ENCODE measurements around the gene LRRC4C.

Gene LRRC4C

GRCh38 chr11:41056892-41057569, 402.4 kb downstream of the LRRC4C start:
- no peaks in the 10 kb centered on the region for H3K36me3 ChIP-seq (ENCODE audit: control insufficient read depth, insufficient read depth, low read length)
- no peak overlapping the region for H3K27ac ChIP-seq (ENCODE audit: low read depth, low read length)
- H3K27me3 ChIP-seq (ENCODE audit: control insufficient read depth, insufficient read depth, low read length), result no peaks in the 10 kb centered on the region
- no peak overlapping the region for H3K9ac ChIP-seq (ENCODE audit: low read length)
- H3K4me1 ChIP-seq (ENCODE audit: control insufficient read depth, insufficient read depth, low read length), result no peaks in the 10 kb centered on the region; the same call in 1 of the 2 replicates
- H3K9me3 ChIP-seq (ENCODE audit: control insufficient read depth, insufficient read depth, low read depth, low read length), result no peaks in the 10 kb centered on the region
- H3K4me3 ChIP-seq (ENCODE audit: low read depth, low read length), result no peak overlapping the region

DNA sequence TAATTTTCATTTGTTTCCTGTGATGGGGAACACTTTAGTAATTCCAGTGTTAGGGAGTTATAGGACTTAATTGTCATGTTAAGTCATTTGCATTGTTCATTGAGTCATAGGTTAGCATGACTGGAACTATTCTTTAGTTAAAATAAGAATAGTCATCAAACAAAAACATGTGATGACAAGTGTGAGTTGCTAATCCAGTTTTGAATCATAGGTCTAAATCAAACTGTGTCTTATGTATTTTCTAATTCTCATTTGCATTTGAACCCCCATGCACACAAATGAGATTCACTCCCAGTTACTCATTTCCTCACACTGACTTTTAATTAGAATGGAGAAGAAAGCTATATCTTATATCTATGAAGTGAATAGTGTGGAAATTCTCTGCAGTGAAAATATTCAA, 405.6 kb downstream of the LRRC4C start:
- H3K9ac ChIP-seq (ENCODE audit: low read length), result no peak overlapping the region
- 0 out of 2 replicates have a peak, but pooled peaks cover under 1% of the 10 kb centered on the region for H3K9me3 ChIP-seq (ENCODE audit: control insufficient read depth, insufficient read depth, low read depth, low read length)
- no peaks in the 10 kb centered on the region for H3K36me3 ChIP-seq (ENCODE audit: control insufficient read depth, insufficient read depth, low read length)
- no peaks in the 10 kb centered on the region for H3K27me3 ChIP-seq (ENCODE audit: control insufficient read depth, insufficient read depth, low read length)
- H3K4me1 ChIP-seq (ENCODE audit: control insufficient read depth, insufficient read depth, low read length), result no peaks in the 10 kb centered on the region; the same call in 1 of the 2 replicates
- no peak overlapping the region for H3K4me3 ChIP-seq (ENCODE audit: low read depth, low read length)
- H3K27ac ChIP-seq (ENCODE audit: low read depth, low read length), result no peak overlapping the region

DNA sequence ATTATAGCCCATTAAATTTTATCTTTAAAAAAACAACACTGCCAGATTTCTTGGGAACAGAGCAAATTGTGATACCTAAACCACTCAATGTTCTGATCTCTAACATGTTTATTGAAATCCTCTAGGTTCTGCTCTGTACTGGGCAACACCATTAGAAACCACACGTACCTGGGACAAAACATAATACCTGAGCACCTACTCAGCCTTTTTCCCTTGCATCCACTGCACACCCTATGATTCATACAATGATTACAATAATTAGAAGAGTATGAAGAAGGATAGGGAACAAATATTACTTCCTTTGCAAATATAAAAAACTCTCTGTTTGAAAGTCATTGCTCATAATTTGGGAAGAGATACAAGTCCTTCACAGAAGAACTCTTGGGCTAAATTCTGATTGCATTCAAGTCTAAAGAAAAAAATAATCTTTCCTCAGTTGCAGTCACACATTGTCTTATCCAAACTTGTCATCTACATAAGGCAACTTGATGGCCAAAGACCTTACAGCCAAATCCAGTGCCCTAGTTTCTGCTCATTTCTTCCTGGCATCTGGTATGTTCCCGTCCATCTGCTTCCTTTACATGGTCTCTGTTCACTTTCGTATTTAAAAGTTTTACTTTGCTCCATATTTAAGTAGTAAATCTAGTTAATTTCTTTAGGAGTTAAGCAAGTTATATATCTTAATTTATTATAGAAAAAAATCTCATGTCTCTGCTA, 407.4 kb downstream of the LRRC4C start:
- H3K4me3 ChIP-seq (ENCODE audit: low read depth, low read length), result no peak overlapping the region
- no peak overlapping the region for H3K9ac ChIP-seq (ENCODE audit: low read length)
- no peaks in the 10 kb centered on the region; the same call in 1 of the 2 replicates for H3K4me1 ChIP-seq (ENCODE audit: control insufficient read depth, insufficient read depth, low read length)

GRCh38 chr11:41050791-41051190, 408.7 kb downstream of the LRRC4C start:
- Histone ChIP-seq H3K9me3 (ENCODE audit: control insufficient read depth, insufficient read depth, low read depth, low read length) (peaks cover 3% of the 10 kb centered on the region; the same call in 1 of the 2 replicates), H3K27me3 (ENCODE audit: control insufficient read depth, insufficient read depth, low read length) (no peaks in the 10 kb centered on the region), H3K36me3 (ENCODE audit: control insufficient read depth, insufficient read depth, low read length) (no peaks in the 10 kb centered on the region), H3K9ac (ENCODE audit: low read length) (no peak overlapping the region), H3K4me1 (ENCODE audit: control insufficient read depth, insufficient read depth, low read length) (no peaks in the 10 kb centered on the region; the same call in 1 of the 2 replicates), H3K4me3 (ENCODE audit: low read depth, low read length) (no peak overlapping the region), H3K27ac (ENCODE audit: low read depth, low read length) (no peak overlapping the region)

More for the DNA sequence above, 407.4 kb downstream of the LRRC4C start:
- Histone ChIP-seq H3K9me3 (ENCODE audit: control insufficient read depth, insufficient read depth, low read depth, low read length) (peaks cover 3% of the 10 kb centered on the region; the same call in 1 of the 2 replicates), H3K27me3 (ENCODE audit: control insufficient read depth, insufficient read depth, low read length) (no peaks in the 10 kb centered on the region), H3K36me3 (ENCODE audit: control insufficient read depth, insufficient read depth, low read length) (no peaks in the 10 kb centered on the region), H3K27ac (ENCODE audit: low read depth, low read length) (no peak overlapping the region)

- H3K4me1 ChIP-seq (ENCODE audit: control insufficient read depth, insufficient read depth, low read length), result peaks cover 10% of the 10 kb centered on the region; the same call in 1 of the 2 replicates
- peaks cover 3% of the 10 kb centered on the region; the same call in 1 of the 2 replicates for H3K9me3 ChIP-seq (ENCODE audit: control insufficient read depth, insufficient read depth, low read depth, low read length)
- no peak overlapping the region for H3K4me3 ChIP-seq (ENCODE audit: low read depth, low read length)
- no peaks in the 10 kb centered on the region for H3K36me3 ChIP-seq (ENCODE audit: control insufficient read depth, insufficient read depth, low read length)
- no peaks in the 10 kb centered on the region for H3K27me3 ChIP-seq (ENCODE audit: control insufficient read depth, insufficient read depth, low read length)
- H3K9ac ChIP-seq (ENCODE audit: low read length), result no peak overlapping the region
- no peak overlapping the region for H3K27ac ChIP-seq (ENCODE audit: low read depth, low read length)
These were observed 412.2 kb downstream of the LRRC4C start for GRCh38 chr11:41047229-41047628.

DNA sequence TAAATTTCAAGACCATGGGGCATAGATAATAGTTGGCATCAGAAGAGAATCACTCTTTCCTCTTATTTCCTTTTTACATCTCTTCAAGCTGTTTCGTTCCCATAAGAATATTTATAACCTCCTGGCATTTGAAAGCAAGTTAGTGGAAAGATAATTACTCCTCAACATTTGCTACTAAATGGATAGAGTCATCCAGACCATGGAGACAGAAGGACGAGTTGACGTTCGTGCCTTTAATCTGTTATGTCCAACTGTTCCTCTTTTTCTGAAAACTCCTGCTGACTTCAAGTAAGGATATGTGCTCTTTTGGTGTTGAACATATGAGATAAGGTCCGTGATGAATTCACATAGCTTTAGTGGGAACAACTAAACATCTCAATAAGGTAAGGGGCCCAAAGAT, 414.2 kb downstream of the LRRC4C start:
- Histone ChIP-seq H3K9ac (ENCODE audit: low read length) (no peak overlapping the region), H3K9me3 (ENCODE audit: control insufficient read depth, insufficient read depth, low read depth, low read length) (peaks cover 3% of the 10 kb centered on the region; the same call in 1 of the 2 replicates), H3K4me3 (ENCODE audit: low read depth, low read length) (no peak overlapping the region), H3K27ac (ENCODE audit: low read depth, low read length) (no peak overlapping the region), H3K27me3 (ENCODE audit: control insufficient read depth, insufficient read depth, low read length) (no peaks in the 10 kb centered on the region), H3K4me1 (ENCODE audit: control insufficient read depth, insufficient read depth, low read length) (peaks cover 10% of the 10 kb centered on the region; the same call in 1 of the 2 replicates), H3K36me3 (ENCODE audit: control insufficient read depth, insufficient read depth, low read length) (no peaks in the 10 kb centered on the region)

DNA sequence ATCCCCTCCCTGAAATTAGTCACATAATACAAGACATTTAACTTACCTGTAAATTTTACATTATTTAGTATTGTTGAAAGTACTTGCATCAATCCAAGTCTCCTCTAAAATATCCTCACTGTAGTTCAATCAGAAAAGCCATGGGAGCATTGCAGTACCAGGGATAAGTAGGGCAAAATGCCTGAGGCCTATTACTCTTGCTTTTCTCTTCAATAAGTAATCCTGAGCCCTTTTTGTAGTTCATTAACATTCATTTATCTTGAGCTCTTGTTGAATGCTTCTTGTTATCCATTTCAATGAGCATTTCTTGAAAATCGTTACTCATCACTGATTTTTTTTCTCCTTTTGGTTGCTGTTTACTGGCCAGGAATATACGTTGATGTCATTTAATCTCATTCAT, 414.7 kb downstream of the LRRC4C start:
- H3K4me3 ChIP-seq (ENCODE audit: low read depth, low read length), result no peak overlapping the region
- H3K27ac ChIP-seq (ENCODE audit: low read depth, low read length), result 0 out of 2 replicates have a peak overlapping the region, but pooled peaks have one; percentile 50
- no peaks in the 10 kb centered on the region for H3K36me3 ChIP-seq (ENCODE audit: control insufficient read depth, insufficient read depth, low read length)
- no peak overlapping the region for H3K9ac ChIP-seq (ENCODE audit: low read length)
- peaks cover 3% of the 10 kb centered on the region; the same call in 1 of the 2 replicates for H3K9me3 ChIP-seq (ENCODE audit: control insufficient read depth, insufficient read depth, low read depth, low read length)
- H3K4me1 ChIP-seq (ENCODE audit: control insufficient read depth, insufficient read depth, low read length), result peaks cover 10% of the 10 kb centered on the region; the same call in 1 of the 2 replicates
- no peaks in the 10 kb centered on the region for H3K27me3 ChIP-seq (ENCODE audit: control insufficient read depth, insufficient read depth, low read length)

DNA sequence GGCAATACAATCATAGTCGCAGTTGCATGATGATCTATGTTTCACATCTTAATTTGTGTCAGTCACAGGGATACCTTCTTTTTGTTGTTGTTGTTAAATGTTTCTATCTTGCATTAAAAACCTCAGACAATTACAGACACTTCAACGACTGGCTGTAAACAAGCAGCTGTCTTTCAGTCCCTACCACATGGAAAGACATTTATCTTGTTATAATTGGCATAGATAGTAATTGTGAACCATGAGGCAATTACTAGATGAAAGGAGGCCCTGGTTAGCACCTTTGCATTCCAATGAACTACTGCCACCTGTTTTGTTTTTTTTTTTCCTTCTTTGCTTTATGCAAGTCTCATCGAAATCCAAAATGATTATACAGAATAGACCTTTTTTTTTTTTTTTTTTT, 416.8 kb downstream of the LRRC4C start:
- Histone ChIP-seq H3K4me1 (ENCODE audit: control insufficient read depth, insufficient read depth, low read length) (peaks cover 10% of the 10 kb centered on the region; the same call in 1 of the 2 replicates), H3K4me3 (ENCODE audit: low read depth, low read length) (no peak overlapping the region), H3K36me3 (ENCODE audit: control insufficient read depth, insufficient read depth, low read length) (no peaks in the 10 kb centered on the region), H3K9me3 (ENCODE audit: control insufficient read depth, insufficient read depth, low read depth, low read length) (no peaks in the 10 kb centered on the region), H3K27ac (ENCODE audit: low read depth, low read length) (no peak overlapping the region), H3K27me3 (ENCODE audit: control insufficient read depth, insufficient read depth, low read length) (no peaks in the 10 kb centered on the region), H3K9ac (ENCODE audit: low read length) (no peak overlapping the region)

DNA sequence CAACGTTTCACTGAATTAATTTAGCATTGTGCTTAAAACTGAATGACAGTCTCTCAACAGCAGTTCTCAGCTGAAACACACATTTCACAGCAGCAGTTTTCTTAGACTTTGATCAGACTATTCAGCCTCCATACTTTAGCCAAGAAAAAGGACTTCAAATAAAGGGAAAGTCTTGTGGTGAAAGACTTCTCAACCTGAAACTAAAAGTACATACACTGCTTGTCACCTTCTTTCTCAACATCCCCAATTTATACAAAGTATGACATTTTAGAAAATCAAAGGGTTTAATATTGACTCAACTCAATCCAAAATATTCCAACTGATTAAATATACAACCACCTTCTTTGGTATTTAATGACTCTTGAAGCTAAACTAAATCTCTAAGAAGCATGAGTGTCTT, 419.0 kb downstream of the LRRC4C start:
- H3K4me1 ChIP-seq (ENCODE audit: control insufficient read depth, insufficient read depth, low read length), result peaks cover 10% of the 10 kb centered on the region; the same call in 1 of the 2 replicates
- no peak overlapping the region for H3K27ac ChIP-seq (ENCODE audit: low read depth, low read length)
- H3K9ac ChIP-seq (ENCODE audit: low read length), result no peak overlapping the region
- no peak overlapping the region for H3K4me3 ChIP-seq (ENCODE audit: low read depth, low read length)
- H3K9me3 ChIP-seq (ENCODE audit: control insufficient read depth, insufficient read depth, low read depth, low read length), result no peaks in the 10 kb centered on the region
- H3K36me3 ChIP-seq (ENCODE audit: control insufficient read depth, insufficient read depth, low read length), result no peaks in the 10 kb centered on the region
- H3K27me3 ChIP-seq (ENCODE audit: control insufficient read depth, insufficient read depth, low read length), result no peaks in the 10 kb centered on the region

- Histone ChIP-seq H3K4me1 (ENCODE audit: control insufficient read depth, insufficient read depth, low read length) (peaks cover 4% of the 10 kb centered on the region; the same call in 1 of the 2 replicates), H3K27ac (ENCODE audit: low read depth, low read length) (no peak overlapping the region), H3K9ac (ENCODE audit: low read length) (no peak overlapping the region), H3K4me3 (ENCODE audit: low read depth, low read length) (no peak overlapping the region), H3K27me3 (ENCODE audit: control insufficient read depth, insufficient read depth, low read length) (no peaks in the 10 kb centered on the region), H3K9me3 (ENCODE audit: control insufficient read depth, insufficient read depth, low read depth, low read length) (no peaks in the 10 kb centered on the region), H3K36me3 (ENCODE audit: control insufficient read depth, insufficient read depth, low read length) (no peaks in the 10 kb centered on the region)
These were observed 419.9 kb downstream of the LRRC4C start for GRCh38 chr11:41039592-41039991.

GRCh38 chr11:41031551-41032060, 427.8 kb downstream of the LRRC4C start:
- H3K4me3 ChIP-seq (ENCODE audit: low read depth, low read length), result no peak overlapping the region
- H3K36me3 ChIP-seq (ENCODE audit: control insufficient read depth, insufficient read depth, low read length), result no peaks in the 10 kb centered on the region
- H3K9ac ChIP-seq (ENCODE audit: low read length), result no peak overlapping the region
- no peak overlapping the region for H3K27ac ChIP-seq (ENCODE audit: low read depth, low read length)
- no peaks in the 10 kb centered on the region for H3K9me3 ChIP-seq (ENCODE audit: control insufficient read depth, insufficient read depth, low read depth, low read length)
- no peaks in the 10 kb centered on the region for H3K27me3 ChIP-seq (ENCODE audit: control insufficient read depth, insufficient read depth, low read length)
- H3K4me1 ChIP-seq (ENCODE audit: control insufficient read depth, insufficient read depth, low read length), result no peaks in the 10 kb centered on the region; the same call in 1 of the 2 replicates

Data from HUES6 (cell line).